ENCODE measurements around the gene LMF1.

DNA sequence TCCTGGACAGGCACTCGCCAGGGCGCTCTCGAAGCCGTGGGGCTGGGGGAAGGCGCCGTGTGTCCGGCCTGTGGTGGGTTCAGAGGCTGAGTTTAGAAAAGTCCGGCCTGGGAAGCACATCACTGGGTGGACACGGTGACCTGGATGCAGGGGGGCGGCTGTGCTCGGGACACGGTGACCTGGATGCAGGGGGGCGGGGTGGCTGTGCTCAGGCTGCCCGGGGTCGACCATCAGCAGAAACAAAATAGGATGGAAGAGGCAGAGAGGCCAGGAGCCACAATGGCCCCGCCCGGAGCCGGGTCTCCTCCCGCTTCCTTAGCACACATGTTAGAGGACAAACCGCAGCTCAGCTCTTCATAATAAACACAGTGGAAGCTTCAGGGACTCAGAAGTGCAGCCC, 127.0 kb downstream of the LMF1 start:
- TF ChIP-seq CTCF (conservative IDR thresholded peaks at IDR 0.05; ENCODE audit: low read length) (no peak), EZH2phosphoT487 (IDR thresholded peaks at IDR 0.05; ENCODE audit: borderline replicate concordance, low read depth, low read length) (no peak)

All from OCI-LY7 (cell line).